HepG2 (cell line): ENCODE measurements around the gene PJA1. TPM values are rescaled to one million over a fixed set of nuclear protein-coding genes. Genes with fewer than 3 reads are reported as not detected.

ENCODE experiments used
- ATAC-seq: fragments of 200-7000 bp; cut with Tn5 transposase; 3 replicates; pipeline ENCODE4 v1.9.1; 2020; ENCODE audit warnings: mild to moderate bottlenecking, moderate library complexity
- BruUV-seq: library from RNA; stranded (reverse); fragments of 400-500 nt; replicated peaks from 2 replicates; lab custom pipeline; 2021; lab: Mats Ljungman, UMichigan
- CTCF ChIA-PET: fragments of 300-600 bp; formaldehyde crosslinking; extraction: SDS; loops from one replicate; lab custom pipeline; 2021; ENCODE audit warnings: low total read pairs, inconsistent platforms, low intra/inter-chr PET ratio; lab: Yijun Ruan, JAX
- POLR2A ChIA-PET: fragments of 350-600 bp; sonication (Branson Sonifier 250); formaldehyde crosslinking; loops from one replicate; lab custom pipeline; 2020; ENCODE audit warnings: antibody characterized with exemption, inconsistent platforms; lab: Yijun Ruan, JAX
- DNase-seq: peaks from one replicate; pipeline ENCODE4 v3.0.0-alpha.2; 2015; ENCODE audit warnings: low spot score
- FAIRE-seq: peaks from 3 replicates; lab custom pipeline; 2011; peaks lifted over from hg19 to GRCh38; lab: Jason Lieb, UNC
- H2AFZ ChIP-seq: one replicate; pipeline ENCODE4 v1.6.1; 2011; ENCODE audit warnings: low read length, inconsistent platforms
- H3K27ac ChIP-seq: fragments of 300-600 bp; 3 replicates; pipeline ENCODE4 v1.8.0; 2011; ENCODE audit warnings: mixed run types, mild to moderate bottlenecking, mixed read lengths, low read length, inconsistent platforms; ENCODE audit not compliant: insufficient read depth; ENCODE audit errors: extremely low read length
- H3K27me3 ChIP-seq, 2 experiments: fragments of 200-600 bp in 1 of 2; 2 replicates in 1 of 2; 3 replicates in 1 of 2; pipeline versions ENCODE4 v1.6.0 to v1.8.0; 2011; ENCODE audit warnings: low read length in 2 of 2, mild to moderate bottlenecking in 2 of 2, moderate library complexity in 2 of 2, inconsistent platforms in 1 of 2; ENCODE audit not compliant: insufficient read depth in 2 of 2, control insufficient read depth in 1 of 2
- H3K36me3 ChIP-seq, 2 experiments: fragments of 200-600 bp in 1 of 2; replicated peaks in 1 of 2; 2 replicates in 1 of 2; 3 replicates in 1 of 2; pipeline versions ENCODE4 v1.5.1 to v1.8.0; 2011; ENCODE audit warnings: low read length in 2 of 2, inconsistent platforms in 1 of 2; ENCODE audit not compliant: insufficient read depth in 2 of 2, control insufficient read depth in 1 of 2
- H3K4me1 ChIP-seq: 2 replicates; pipeline ENCODE4 v1.5.1; 2012; ENCODE audit warnings: low read length, inconsistent platforms; ENCODE audit not compliant: insufficient read depth
- H3K4me2 ChIP-seq: 2 replicates; pipeline ENCODE4 v1.6.0; 2011; ENCODE audit warnings: low read depth, low read length, inconsistent platforms
- H3K4me3 ChIP-seq, 3 experiments: fragments of 200-600 bp in 1 of 3; sonication (generic), shearing (Covaris generic) in 1 of 3; replicated peaks in 1 of 3; 2 replicates each; pipeline ENCODE4 v1.5.1; 2011 to 2016; ENCODE audit warnings: low read length in 3 of 3, inconsistent platforms in 2 of 3, low read depth in 2 of 3, mild to moderate bottlenecking in 2 of 3, control low read depth in 1 of 3, mixed read lengths in 1 of 3; ENCODE audit not compliant: insufficient read depth in 1 of 3
- H3K79me2 ChIP-seq: one replicate; pipeline ENCODE4 v1.6.1; 2011; ENCODE audit warnings: low read length, inconsistent platforms; ENCODE audit not compliant: insufficient read depth
- H3K9ac ChIP-seq: 2 replicates; pipeline ENCODE4 v1.6.0; 2011; ENCODE audit warnings: mild to moderate bottlenecking, low read depth, low read length, inconsistent platforms; ENCODE audit not compliant: insufficient read depth
- H3K9me3 ChIP-seq: 2 replicates; pipeline ENCODE4 v1.5.1; 2012; ENCODE audit warnings: mild to moderate bottlenecking, low read length
- H4K20me1 ChIP-seq: 2 replicates; pipeline ENCODE4 v1.6.0; 2011; ENCODE audit warnings: inconsistent platforms, mild to moderate bottlenecking, low read length, moderate library complexity; ENCODE audit not compliant: insufficient read depth
- TOE1 ChIP-seq: sonication (generic); formaldehyde crosslinking; IDR thresholded peaks from 2 replicates; pipeline ENCODE4 v1.4.0; 2020; ENCODE audit warnings: mild to moderate bottlenecking, missing genetic modification reagents
- ZBTB38 ChIP-seq: sonication (generic); formaldehyde crosslinking; IDR thresholded peaks from 2 replicates; pipeline ENCODE4 v1.5.1; 2020; ENCODE audit warnings: mild to moderate bottlenecking, missing genetic modification reagents
- ZNF777 ChIP-seq: sonication (generic); formaldehyde crosslinking; IDR thresholded peaks from 2 replicates; pipeline ENCODE4 v1.4.0; 2020; ENCODE audit warnings: missing genetic modification reagents
- ZNF839 ChIP-seq: sonication (generic); formaldehyde crosslinking; IDR thresholded peaks from 2 replicates; pipeline ENCODE4 v1.4.0; 2020; ENCODE audit warnings: missing genetic modification reagents, mild to moderate bottlenecking, borderline replicate concordance
- WGBS: methylation state at CpG from one replicate; pipeline ENCODE4 v1.1.6; 2017; ENCODE audit warnings: low lambda C conversion rate; 5-methylcytosine and 5-hydroxymethylcytosine counted together
- in situ Hi-C: cut with HindIII; loops from 2 replicates; pipeline ENCODE4 v1.10.0; 2017; ENCODE audit warnings: low pct_unique_long_range_greater_than_20kb; ENCODE audit not compliant: extremely low pct_ligation_motif_present
- intact Hi-C: fragments of 100-400 bp; cut with micrococcal nuclease; formaldehyde crosslinking; loops from one replicate; pipeline ENCODE4 v1.10.0; 2022; ENCODE audit not compliant: unreplicated experiment
- polyA plus RNA-seq, 8 experiments: library from polyadenylated mRNA; depleted of rRNA in 3 of 8; stranded (reverse) in 7 of 8; unstranded in 1 of 8; fragments of >200 nt; fragmentation: Illumina TruSeq in 4 of 8; extraction: Trizol in 4 of 8; gene quantifications; 2 replicates each; pipeline versions ENCODE4 v1.2.1 to v1.2.3, GENCODE V29; 2011 to 2016; ENCODE audit warnings: low read depth in 4 of 8, missing spikeins in 1 of 8, mixed read lengths in 1 of 8; ENCODE audit not compliant: insufficient read depth in 1 of 8
- total RNA-seq, 5 experiments: library from RNA; depleted of rRNA; stranded (reverse); fragments of >200 nt; fragmentation: Illumina TruSeq; extraction: Trizol; gene quantifications; 2 replicates each; pipeline ENCODE4 v1.2.3, GENCODE V29; 2016; ENCODE audit warnings: low read depth in 1 of 5
- TF ChIP-seq, protein P1 (sequence below): sonication (generic); formaldehyde crosslinking; IDR thresholded peaks from 2 replicates; pipeline ENCODE4 v1.4.0; 2020; ENCODE audit warnings: missing genetic modification reagents

PJA1 gene
- total and polyA plus RNA-seq, 2 of the 13 experiments (the other 11 are each of a cell fraction or from before 2014, with no cell fraction given), result 3.6 to 9.6 TPM

DNA sequence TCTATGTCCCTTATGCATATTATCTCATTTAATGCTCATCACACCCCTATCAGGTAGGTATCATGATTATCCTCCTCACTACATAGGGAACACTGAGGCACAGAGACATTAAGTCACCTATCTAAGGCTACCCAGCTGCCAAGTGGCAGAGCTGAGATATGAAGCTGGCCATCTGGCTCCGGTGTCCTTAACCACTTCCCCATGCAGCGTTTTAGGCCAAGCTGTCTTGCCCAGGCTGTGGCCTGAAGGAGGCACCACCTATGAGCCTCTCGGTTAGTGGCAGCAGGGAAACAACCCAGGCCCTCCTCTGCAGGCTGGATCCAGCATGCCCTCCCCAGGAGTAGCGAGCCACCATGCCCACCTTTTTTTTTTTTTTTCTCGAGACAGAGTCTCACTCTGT lies 16.3 kb downstream of the PJA1 start:
- intact Hi-C loops (no loop called here), in situ Hi-C loops (no loop called here)
- TF ChIP-seq TOE1 (no peak), ZNF777 (CRISPR knock-in tag) (no peak)
- TF ChIP-seq, protein P1, sequence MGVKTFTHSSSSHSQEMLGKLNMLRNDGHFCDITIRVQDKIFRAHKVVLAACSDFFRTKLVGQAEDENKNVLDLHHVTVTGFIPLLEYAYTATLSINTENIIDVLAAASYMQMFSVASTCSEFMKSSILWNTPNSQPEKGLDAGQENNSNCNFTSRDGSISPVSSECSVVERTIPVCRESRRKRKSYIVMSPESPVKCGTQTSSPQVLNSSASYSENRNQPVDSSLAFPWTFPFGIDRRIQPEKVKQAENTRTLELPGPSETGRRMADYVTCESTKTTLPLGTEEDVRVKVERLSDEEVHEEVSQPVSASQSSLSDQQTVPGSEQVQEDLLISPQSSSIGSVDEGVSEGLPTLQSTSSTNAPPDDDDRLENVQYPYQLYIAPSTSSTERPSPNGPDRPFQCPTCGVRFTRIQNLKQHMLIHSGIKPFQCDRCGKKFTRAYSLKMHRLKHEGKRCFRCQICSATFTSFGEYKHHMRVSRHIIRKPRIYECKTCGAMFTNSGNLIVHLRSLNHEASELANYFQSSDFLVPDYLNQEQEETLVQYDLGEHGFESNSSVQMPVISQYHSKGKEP (CRISPR knock-in tag), result no peak
- no peak overlapping the region for H3K4me3 ChIP-seq
- DNase-seq (no peak), FAIRE-seq (no peak), ATAC-seq (no peak)
- ChIA-PET POLR2A (no interaction called here), CTCF (no interaction called here)
- no peaks in the 10 kb centered on the region for H3K4me1 ChIP-seq
- no peak overlapping the region for H2AFZ ChIP-seq
- no peak overlapping the region for H3K4me2 ChIP-seq
- WGBS, result 13% methylated on average over 3 of the region's 5 CpGs
- no peaks in the 10 kb centered on the region for H3K27me3 ChIP-seq
- no TSS peak for BruUV-seq
- H3K36me3 ChIP-seq, result no peaks in the 10 kb centered on the region
- no peaks in the 10 kb centered on the region for H4K20me1 ChIP-seq
- H3K9me3 ChIP-seq, result no peaks in the 10 kb centered on the region
- H3K27ac ChIP-seq, result no peak overlapping the region
- no peaks in the 10 kb centered on the region for H3K79me2 ChIP-seq
- H3K9ac ChIP-seq, result no peak overlapping the region

GRCh38 chrX:69146739-69147138 lies 18.5 kb downstream of the PJA1 start:
- DNase-seq (no peak), ATAC-seq (no peak), FAIRE-seq (no peak)
- H3K9me3 ChIP-seq, result no peaks in the 10 kb centered on the region
- H3K4me2 ChIP-seq, result no peak overlapping the region
- in situ Hi-C loops, result no loop called here
- no peak overlapping the region for H3K9ac ChIP-seq
- WGBS, result 54% methylated on average over 2 of the region's 4 CpGs
- no peaks in the 10 kb centered on the region for H3K79me2 ChIP-seq
- CTCF ChIA-PET, result no interaction called here
- H3K27me3 ChIP-seq, result 0 out of 5 replicates have a peak, but pooled peaks cover 0 to 2% of the 10 kb centered on the region in 2 experiments
- H4K20me1 ChIP-seq, result no peaks in the 10 kb centered on the region
- no peak overlapping the region for H3K27ac ChIP-seq
- no peak overlapping the region for H3K4me3 ChIP-seq
- POLR2A ChIA-PET, result no interaction called here
- no peak overlapping the region for H2AFZ ChIP-seq
- no TSS peak for BruUV-seq
- no peak for TF ChIP-seq ZNF839
- TF ChIP-seq ZBTB38 (CRISPR knock-in tag), result no peak
- no peaks in the 10 kb centered on the region for H3K4me1 ChIP-seq
- intact Hi-C loops, result no loop called here
- no peaks in the 10 kb centered on the region for H3K36me3 ChIP-seq
